Mesothelial cell of epicardium (in vitro differentiated cells): ENCODE results near the gene SYK. TPM values are rescaled to one million over a fixed set of nuclear protein-coding genes. Genes with fewer than 3 reads are reported as not detected.
A peak's percentile ranks its signal among the peaks of the same experiment; 100 is the strongest.

Experiments
- DNase-seq, 2 experiments: peaks; one replicate each; pipeline ENCODE4 v3.0.0; 2021; ENCODE audit warnings: low spot score in 2 of 2; ENCODE audit not compliant: unreplicated experiment in 2 of 2
- H3K27ac Mint-ChIP-seq: 2 replicates; pipeline ENCODE4 v1.8.0; 2021; ENCODE audit warnings: mixed read lengths
- H3K27me3 Mint-ChIP-seq: 2 replicates; pipeline ENCODE4 v1.8.0; 2021; ENCODE audit warnings: low read depth, mixed read lengths
- H3K36me3 Mint-ChIP-seq: 2 replicates; pipeline ENCODE4 v1.8.0; 2021; ENCODE audit warnings: mixed read lengths
- H3K4me1 Mint-ChIP-seq: 2 replicates; pipeline ENCODE4 v1.8.0; 2021; ENCODE audit warnings: mixed read lengths
- H3K4me3 Mint-ChIP-seq: 2 replicates; pipeline ENCODE4 v1.8.0; 2021; ENCODE audit warnings: mild to moderate bottlenecking, moderate library complexity, mixed read lengths
- H3K9me3 Mint-ChIP-seq: 2 replicates; pipeline ENCODE4 v1.8.0; 2021; ENCODE audit warnings: mixed read lengths
- CTCF ChIP-seq: fragments of 200-600 bp; sonication (generic); IDR thresholded peaks from one replicate; pipeline ENCODE4 v1.5.0; 2021; ENCODE audit warnings: antibody characterized with exemption; ENCODE audit not compliant: unreplicated experiment
- total RNA-seq: library from RNA; stranded (reverse); gene quantifications from 3 replicates; pipeline ENCODE4 v1.2.1, GENCODE V29; 2021

The SYK gene
- total RNA-seq, 1 donor from 2014 or later = 3.8 TPM

- Mint-ChIP-seq H3K9me3 (peaks cover 14% of the 10 kb centered on the region), H3K27ac (no peak overlapping the region), H3K4me1 (no peaks in the 10 kb centered on the region), H3K27me3 (no peaks in the 10 kb centered on the region), H3K4me3 (no peak overlapping the region), H3K36me3 (no peaks in the 10 kb centered on the region)
- DNase-seq = no peak
- no peak for TF ChIP-seq CTCF
Observed at GRCh38 chr9:90907790-90908189, 106.2 kb downstream of the SYK start.

- no peak overlapping the region for H3K27ac Mint-ChIP-seq
- no peaks in the 10 kb centered on the region for H3K4me1 Mint-ChIP-seq
- peaks cover 6% of the 10 kb centered on the region for H3K9me3 Mint-ChIP-seq
Observed at GRCh38 chr9:90909225-90909624, 107.6 kb downstream of the SYK start.

GRCh38 chr9:90909747-90910283 lies 108.2 kb downstream of the SYK start:
- no peak for DNase-seq
- H3K27me3 Mint-ChIP-seq = peaks cover 5% of the 10 kb centered on the region

More at GRCh38 chr9:90909225-90909624, 107.6 kb downstream of the SYK start:
- TF ChIP-seq CTCF = no peak
- no peak overlapping the region for H3K4me3 Mint-ChIP-seq
- peaks cover 5% of the 10 kb centered on the region for H3K27me3 Mint-ChIP-seq
- no peaks in the 10 kb centered on the region for H3K36me3 Mint-ChIP-seq
- no peak for DNase-seq

GRCh38 chr9:90914196-90914595 lies 112.6 kb downstream of the SYK start:
- H3K27me3 Mint-ChIP-seq = peaks cover 5% of the 10 kb centered on the region
- no peak overlapping the region for H3K4me3 Mint-ChIP-seq
- H3K36me3 Mint-ChIP-seq = no peaks in the 10 kb centered on the region
- no peak overlapping the region for H3K27ac Mint-ChIP-seq
- no peak for TF ChIP-seq CTCF
- DNase-seq = no peak
- H3K4me1 Mint-ChIP-seq = no peaks in the 10 kb centered on the region
- no peaks in the 10 kb centered on the region for H3K9me3 Mint-ChIP-seq

More at GRCh38 chr9:90909747-90910283, 108.2 kb downstream of the SYK start:
- Mint-ChIP-seq H3K27ac (no peak overlapping the region), H3K9me3 (peaks cover 6% of the 10 kb centered on the region), H3K36me3 (no peaks in the 10 kb centered on the region), H3K4me1 (no peaks in the 10 kb centered on the region), H3K4me3 (no peak overlapping the region)
- no peak for TF ChIP-seq CTCF

- peaks cover 5% of the 10 kb centered on the region for H3K27me3 Mint-ChIP-seq
- no peaks in the 10 kb centered on the region for H3K4me1 Mint-ChIP-seq
- DNase-seq = peak; percentile 64 to 78
- H3K36me3 Mint-ChIP-seq = no peaks in the 10 kb centered on the region
- no peak overlapping the region for H3K4me3 Mint-ChIP-seq
- H3K9me3 Mint-ChIP-seq = no peaks in the 10 kb centered on the region
- TF ChIP-seq CTCF = peak; percentile 89
- H3K27ac Mint-ChIP-seq = no peak overlapping the region
Observed at GRCh38 chr9:90914868-90915483, 113.4 kb downstream of the SYK start.
